Lower leg skin (tissue), 4 donors: ENCODE data around the gene DGKQ. TPM values are rescaled to one million over a fixed set of nuclear protein-coding genes. Genes with fewer than 3 reads are reported as not detected.

ENCODE experiments used
- DNase-seq, 2 donors: peaks; one replicate each; pipeline ENCODE4 v3.0.0-alpha.2; 2019; ENCODE audit warnings: low spot score in 2 of 2
- H3K4me3 ChIP-seq: fragments of 200-600 bp; sonication (generic); 2 replicates; pipeline ENCODE4 v1.5.1; 2017; ENCODE audit warnings: mild to moderate bottlenecking, low read depth; ENCODE audit not compliant: poor library complexity, severe bottlenecking
- CTCF ChIP-seq, 3 donors: fragments of 450-650 bp; IDR thresholded peaks; one replicate each; pipeline ENCODE4 v1.5.1; 2016; ENCODE audit warnings: antibody characterized with exemption in 3 of 3, mild to moderate bottlenecking in 3 of 3, moderate library complexity in 2 of 3
- POLR2A ChIP-seq, 2 donors: fragments of 450-650 bp; IDR thresholded peaks; one replicate each; pipeline ENCODE4 v1.6.1; 2016 to 2017; ENCODE audit warnings: antibody characterized with exemption in 2 of 2, mild to moderate bottlenecking in 1 of 2, moderate library complexity in 1 of 2
- WGBS, 2 donors: methylation state at CpG; one replicate each; pipeline ENCODE4 v1.1.5; 2018; 5-methylcytosine and 5-hydroxymethylcytosine counted together
- intact Hi-C: fragments of 100-400 bp; cut with DNase I; formaldehyde crosslinking; loops from one replicate; pipeline ENCODE4 v1.15.0; 2023; ENCODE audit warnings: low total_unique reads
- total RNA-seq, 4 donors: library from RNA; depleted of rRNA; stranded (reverse); fragments of >200 nt; gene quantifications; one replicate each; pipeline ENCODE4 v1.1.0, GENCODE V29; 2016

DGKQ gene
- total RNA-seq, 4 donors from 2014 or later = 18.4 to 30.7 (median 22.4) TPM

- 96% methylated on average over 4 to 17 of the region's 17 CpGs for WGBS, 2 donors
- no peak for TF ChIP-seq POLR2A (IDR thresholded peaks at IDR 0.05)
- TF ChIP-seq CTCF (IDR thresholded peaks at IDR 0.05) = no peak
Measured at GRCh38 chr4:958314-958665, 15.1 kb downstream of the DGKQ start.

GRCh38 chr4:957581-958313 lies 15.6 kb downstream of the DGKQ start:
- peak in 1 of 2 donors; percentile 78 for DNase-seq
- 94% methylated on average over 35 to 39 of the region's 45 CpGs for WGBS, 2 donors
- TF ChIP-seq POLR2A (IDR thresholded peaks at IDR 0.05) (no peak), CTCF (IDR thresholded peaks at IDR 0.05) (no peak)

More at GRCh38 chr4:958314-958665, 15.1 kb downstream of the DGKQ start:
- peak in 1 of 2 donors; percentile 82 for DNase-seq
- intact Hi-C loops = no loop called here
- no peak overlapping the region for H3K4me3 ChIP-seq

GRCh38 chr4:957231-957580 lies 16.2 kb downstream of the DGKQ start:
- 83% methylated on average over 8 of the region's 8 CpGs for WGBS, 2 donors
- DNase-seq = peak in 1 of 2 donors; percentile 74
- TF ChIP-seq CTCF (IDR thresholded peaks at IDR 0.05) (no peak), POLR2A (IDR thresholded peaks at IDR 0.05) (no peak)
- intact Hi-C loops = no loop called here
- H3K4me3 ChIP-seq = no peak overlapping the region

More at GRCh38 chr4:957581-958313, 15.6 kb downstream of the DGKQ start:
- intact Hi-C loops = no loop called here
- no peak overlapping the region for H3K4me3 ChIP-seq

GRCh38 chr4:956531-957230 lies 16.7 kb downstream of the DGKQ start:
- DNase-seq = peak in 1 of 2 donors; percentile 58
- TF ChIP-seq POLR2A (IDR thresholded peaks at IDR 0.05) (no peak), CTCF (IDR thresholded peaks at IDR 0.05) (no peak)
- 78 to 83% methylated on average over 14 of the region's 14 CpGs for WGBS, 2 donors
- intact Hi-C loops = no loop called here
- no peak overlapping the region for H3K4me3 ChIP-seq

- no peak overlapping the region for H3K4me3 ChIP-seq
- intact Hi-C loops = no loop called here
- TF ChIP-seq CTCF (IDR thresholded peaks at IDR 0.05) (no peak), POLR2A (IDR thresholded peaks at IDR 0.05) (no peak)
- 78% methylated on average over 12 of the region's 12 CpGs for WGBS, 2 donors
- DNase-seq = peak in 1 of 2 donors; percentile 82
Measured at GRCh38 chr4:955931-956381, 17.4 kb downstream of the DGKQ start.
